ENCODE measurements around the gene SLX4IP. TPM values are rescaled to one million over a fixed set of nuclear protein-coding genes. Genes with fewer than 3 reads are reported as not detected.

SLX4IP gene
- total RNA-seq, 1 experiment from 2014 or later = 6.4 TPM

DNA sequence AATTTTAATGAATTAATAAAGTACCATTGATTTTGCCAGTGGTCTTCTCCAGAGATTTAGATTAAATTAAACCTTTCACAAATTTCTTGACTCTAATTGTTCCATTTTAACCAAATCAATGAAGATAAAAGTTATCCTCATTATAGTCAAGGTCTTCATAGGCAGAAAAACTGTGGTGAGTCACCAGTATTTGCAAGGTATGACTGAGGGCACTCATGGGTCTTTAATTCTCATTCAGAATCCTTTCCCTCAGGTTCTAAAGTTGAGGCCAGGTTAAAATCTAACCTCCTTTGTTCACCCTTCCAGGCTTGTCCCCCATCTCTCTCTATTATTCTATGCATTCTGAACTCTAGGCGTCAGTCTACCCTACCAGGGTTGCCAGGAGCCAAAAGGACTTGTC, 144.8 kb downstream of the SLX4IP start:
- Histone ChIP-seq H4K20me1 (ENCODE audit: low read length) (no peaks in the 10 kb centered on the region), H3K4me3 (ENCODE audit: low read length) (no peak overlapping the region), H3K9me2 (replicated peaks; ENCODE audit: low read length) (no peaks in the 10 kb centered on the region), H3K79me2 (ENCODE audit: low read length) (peaks cover 10% of the 10 kb centered on the region; the same call in 1 of the 2 replicates), H3K9ac (ENCODE audit: low read length) (peak overlapping the region; percentile 74), H3K36me3 (ENCODE audit: low read depth, low read length) (no peaks in the 10 kb centered on the region), H3K9me3 (ENCODE audit: low read length) (no peaks in the 10 kb centered on the region), H3K4me1 (ENCODE audit: insufficient read depth, low read length) (peaks cover 62% of the 10 kb centered on the region), H3K4me2 (ENCODE audit: low read length) (peak overlapping the region; percentile 57), H3K27ac (ENCODE audit: low read length) (peak overlapping the region; percentile 97), H2AFZ (ENCODE audit: low read length) (no peak overlapping the region), H3K27me3 (ENCODE audit: low read length) (no peaks in the 10 kb centered on the region), H3F3A (ENCODE audit: low read length, unreplicated experiment) (peaks cover 4% of the 10 kb centered on the region)
- BruUV-seq (replicated peaks) = no TSS peak
- peak; percentile 66 for DNase-seq
- ChIA-PET POLR2A (ENCODE audit: unreplicated experiment) (no interaction called here), CTCF (no interaction called here)
- peak; percentile 19 for ATAC-seq
- intact Hi-C loops (cut with micrococcal nuclease) = no loop called here
- TF ChIP-seq EZH2 (IDR thresholded peaks at IDR 0.05; ENCODE audit: low read length, unreplicated experiment) (no peak), EZH2phosphoT487 (IDR thresholded peaks at IDR 0.05; ENCODE audit: borderline replicate concordance, low read length) (no peak)

DNA sequence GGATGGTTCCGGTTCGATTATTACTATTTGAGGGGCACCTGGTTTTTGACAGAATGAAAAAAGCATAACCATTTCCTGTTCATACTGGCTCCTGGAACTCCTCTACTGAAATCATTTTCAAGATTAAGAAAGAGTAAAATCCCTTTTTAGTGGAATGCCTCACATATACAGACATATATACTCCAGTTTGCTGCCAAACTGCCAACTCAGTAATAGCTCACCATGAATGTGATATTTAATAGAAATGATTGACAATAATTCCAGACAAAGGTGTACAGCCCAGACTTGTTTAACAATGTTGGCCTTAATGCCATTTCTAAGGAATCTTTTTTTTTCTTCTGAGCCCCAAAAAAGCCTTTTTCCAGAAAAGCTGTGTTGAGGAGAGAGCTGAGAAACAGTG, 145.6 kb downstream of the SLX4IP start:
- DNase-seq (peak; percentile 65), ATAC-seq (peak; percentile 23)
- intact Hi-C loops (cut with micrococcal nuclease) = no loop called here
- Histone ChIP-seq H3K4me2 (ENCODE audit: low read length) (peak overlapping the region; percentile 57), H3K79me2 (ENCODE audit: low read length) (peaks cover 10% of the 10 kb centered on the region; the same call in 1 of the 2 replicates), H3K27me3 (ENCODE audit: low read length) (no peaks in the 10 kb centered on the region), H3K9ac (ENCODE audit: low read length) (peak overlapping the region; percentile 74), H3K9me3 (ENCODE audit: low read length) (no peaks in the 10 kb centered on the region), H3K36me3 (ENCODE audit: low read depth, low read length) (no peaks in the 10 kb centered on the region), H3K27ac (ENCODE audit: low read length) (peak overlapping the region; percentile 97), H3K4me3 (ENCODE audit: low read length) (no peak overlapping the region), H3K4me1 (ENCODE audit: insufficient read depth, low read length) (peaks cover 62% of the 10 kb centered on the region), H3F3A (ENCODE audit: low read length, unreplicated experiment) (peaks cover 4% of the 10 kb centered on the region), H4K20me1 (ENCODE audit: low read length) (no peaks in the 10 kb centered on the region), H3K9me2 (replicated peaks; ENCODE audit: low read length) (no peaks in the 10 kb centered on the region), H2AFZ (ENCODE audit: low read length) (no peak overlapping the region)
- no TSS peak for BruUV-seq (replicated peaks)
- TF ChIP-seq EZH2phosphoT487 (IDR thresholded peaks at IDR 0.05; ENCODE audit: borderline replicate concordance, low read length) (no peak), EZH2 (IDR thresholded peaks at IDR 0.05; ENCODE audit: low read length, unreplicated experiment) (no peak)
- TF ChIP-seq, protein P1, sequence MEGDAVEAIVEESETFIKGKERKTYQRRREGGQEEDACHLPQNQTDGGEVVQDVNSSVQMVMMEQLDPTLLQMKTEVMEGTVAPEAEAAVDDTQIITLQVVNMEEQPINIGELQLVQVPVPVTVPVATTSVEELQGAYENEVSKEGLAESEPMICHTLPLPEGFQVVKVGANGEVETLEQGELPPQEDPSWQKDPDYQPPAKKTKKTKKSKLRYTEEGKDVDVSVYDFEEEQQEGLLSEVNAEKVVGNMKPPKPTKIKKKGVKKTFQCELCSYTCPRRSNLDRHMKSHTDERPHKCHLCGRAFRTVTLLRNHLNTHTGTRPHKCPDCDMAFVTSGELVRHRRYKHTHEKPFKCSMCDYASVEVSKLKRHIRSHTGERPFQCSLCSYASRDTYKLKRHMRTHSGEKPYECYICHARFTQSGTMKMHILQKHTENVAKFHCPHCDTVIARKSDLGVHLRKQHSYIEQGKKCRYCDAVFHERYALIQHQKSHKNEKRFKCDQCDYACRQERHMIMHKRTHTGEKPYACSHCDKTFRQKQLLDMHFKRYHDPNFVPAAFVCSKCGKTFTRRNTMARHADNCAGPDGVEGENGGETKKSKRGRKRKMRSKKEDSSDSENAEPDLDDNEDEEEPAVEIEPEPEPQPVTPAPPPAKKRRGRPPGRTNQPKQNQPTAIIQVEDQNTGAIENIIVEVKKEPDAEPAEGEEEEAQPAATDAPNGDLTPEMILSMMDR (conservative IDR thresholded peaks at IDR 0.05; ENCODE audit: low read depth, low read length) = no peak
- CTCF ChIA-PET = interaction anchor here (0.6 kb wide), 1 partner anchor 519 kb away, joined by 3 read pairs; no protein-coding TSS in a partner anchor
- POLR2A ChIA-PET (ENCODE audit: unreplicated experiment) = no interaction called here

DNA sequence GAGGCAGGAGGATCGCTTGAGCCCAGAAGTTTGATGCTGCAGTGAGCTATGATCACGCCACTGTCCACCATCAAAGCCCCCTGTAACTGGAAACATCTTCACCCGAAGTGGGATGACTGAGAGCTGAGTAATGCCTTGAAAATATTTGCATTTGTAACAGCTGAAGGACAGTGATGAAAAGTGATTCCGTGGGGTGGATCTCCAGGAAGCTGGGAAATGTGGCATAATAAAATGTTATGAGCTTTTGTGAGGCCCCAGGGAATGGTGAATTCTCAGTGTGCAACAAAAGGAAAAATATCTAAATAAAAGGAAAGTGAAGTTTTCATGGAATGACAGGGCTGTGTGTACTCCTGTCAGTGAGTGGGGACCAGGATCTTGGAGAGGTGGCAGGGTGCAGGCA, 146.7 kb downstream of the SLX4IP start:
- TF ChIP-seq EZH2phosphoT487 (IDR thresholded peaks at IDR 0.05; ENCODE audit: borderline replicate concordance, low read length) (no peak), EZH2 (IDR thresholded peaks at IDR 0.05; ENCODE audit: low read length, unreplicated experiment) (no peak)
- TF ChIP-seq, protein P1 (conservative IDR thresholded peaks at IDR 0.05; ENCODE audit: low read depth, low read length) = no peak
- peak overlapping the region; percentile 57 for H3K4me2 ChIP-seq (ENCODE audit: low read length)
- BruUV-seq (replicated peaks) = no TSS peak
- POLR2A ChIA-PET (ENCODE audit: unreplicated experiment) = interaction anchor here (0.7 to 0.9 kb wide), 4 partner anchors 17 to 608 kb away, joined by 3 to 4 read pairs (median 4); no protein-coding TSS in a partner anchor
- intact Hi-C loops (cut with micrococcal nuclease) = no loop called here
- H3K79me2 ChIP-seq (ENCODE audit: low read length) = peaks cover 10% of the 10 kb centered on the region; the same call in 1 of the 2 replicates
- H3F3A ChIP-seq (ENCODE audit: low read length, unreplicated experiment) = peaks cover 4% of the 10 kb centered on the region
- H3K9me2 ChIP-seq (replicated peaks; ENCODE audit: low read length) = no peaks in the 10 kb centered on the region
- CTCF ChIA-PET = interaction anchor here (0.6 kb wide), 1 partner anchor 13 kb away, joined by 3 read pairs; no protein-coding TSS in a partner anchor
- H3K27ac ChIP-seq (ENCODE audit: low read length) = peak overlapping the region; percentile 97
- ATAC-seq (peak; percentile 64), DNase-seq (peak; percentile 92)
- H4K20me1 ChIP-seq (ENCODE audit: low read length) = no peaks in the 10 kb centered on the region
- no peaks in the 10 kb centered on the region for H3K36me3 ChIP-seq (ENCODE audit: low read depth, low read length)
- no peak overlapping the region for H2AFZ ChIP-seq (ENCODE audit: low read length)
- no peaks in the 10 kb centered on the region for H3K27me3 ChIP-seq (ENCODE audit: low read length)
- H3K4me3 ChIP-seq (ENCODE audit: low read length) = peak overlapping the region; percentile 3; the same call in 1 of the 2 replicates
- peak overlapping the region; percentile 74 for H3K9ac ChIP-seq (ENCODE audit: low read length)
- H3K9me3 ChIP-seq (ENCODE audit: low read length) = no peaks in the 10 kb centered on the region
- H3K4me1 ChIP-seq (ENCODE audit: insufficient read depth, low read length) = peaks cover 62% of the 10 kb centered on the region

Measured in PC-3 (cell line).